SHP77 (cell line): ENCODE data around the gene KDM8.

Source experiments
- DNase-seq, 2 experiments: peaks; one replicate each; lab custom pipeline; 2025; lab: John Stamatoyannopoulos, UW

Gene KDM8

DNA sequence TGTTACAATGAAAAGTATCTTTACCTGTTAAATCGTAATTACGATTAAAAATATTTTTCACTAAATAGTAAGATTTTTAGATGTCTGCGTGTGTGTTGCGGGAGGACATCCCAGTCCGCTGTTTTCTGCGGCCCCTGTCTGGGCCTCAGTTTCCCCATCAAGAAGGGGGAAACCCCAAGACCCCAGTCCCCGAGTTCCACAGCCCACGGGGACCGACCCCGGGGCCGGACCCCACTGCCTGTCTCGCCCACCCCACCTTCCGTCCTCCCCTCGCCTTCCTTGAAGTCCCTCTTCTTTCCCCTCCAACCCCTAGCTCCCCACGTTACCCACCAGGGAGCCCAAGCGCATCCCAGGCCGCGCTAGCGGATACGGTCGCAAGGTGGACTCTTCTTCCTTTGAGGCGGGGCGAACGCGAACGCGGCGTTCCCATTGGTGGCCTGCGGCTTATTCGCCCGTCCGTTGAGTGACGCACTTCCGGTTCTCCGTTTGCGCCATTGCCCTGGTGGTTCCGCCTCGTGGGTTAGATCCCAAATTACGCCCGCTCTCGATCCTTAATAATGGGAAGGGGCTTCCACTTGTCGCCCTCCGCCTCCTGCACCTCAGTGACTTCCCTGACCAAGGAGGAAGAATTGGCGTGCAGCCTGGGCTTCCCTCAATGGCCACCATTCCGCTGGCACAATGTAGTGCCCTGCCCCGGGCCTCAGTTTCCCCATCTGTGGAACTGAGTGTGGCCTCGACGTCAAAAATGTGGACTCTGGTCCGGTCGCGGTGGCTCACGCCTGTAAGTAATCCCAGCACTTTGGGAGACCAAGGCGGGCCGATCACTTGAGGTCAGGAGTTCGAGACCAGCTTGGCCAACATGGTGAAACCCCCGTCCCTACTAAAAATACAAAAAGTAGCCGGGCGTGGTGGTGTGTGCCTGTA is 65.3 kb downstream of the KDM8 start, which contains the start of gene NSMCE1:
Gene NSMCE1 (minus strand): TSS at position 397 of the 924 bp plus-strand sequence. CDS start 11,202 bp downstream, outside the sequence.
- DNase-seq = peak; percentile 97 to 98

DNA sequence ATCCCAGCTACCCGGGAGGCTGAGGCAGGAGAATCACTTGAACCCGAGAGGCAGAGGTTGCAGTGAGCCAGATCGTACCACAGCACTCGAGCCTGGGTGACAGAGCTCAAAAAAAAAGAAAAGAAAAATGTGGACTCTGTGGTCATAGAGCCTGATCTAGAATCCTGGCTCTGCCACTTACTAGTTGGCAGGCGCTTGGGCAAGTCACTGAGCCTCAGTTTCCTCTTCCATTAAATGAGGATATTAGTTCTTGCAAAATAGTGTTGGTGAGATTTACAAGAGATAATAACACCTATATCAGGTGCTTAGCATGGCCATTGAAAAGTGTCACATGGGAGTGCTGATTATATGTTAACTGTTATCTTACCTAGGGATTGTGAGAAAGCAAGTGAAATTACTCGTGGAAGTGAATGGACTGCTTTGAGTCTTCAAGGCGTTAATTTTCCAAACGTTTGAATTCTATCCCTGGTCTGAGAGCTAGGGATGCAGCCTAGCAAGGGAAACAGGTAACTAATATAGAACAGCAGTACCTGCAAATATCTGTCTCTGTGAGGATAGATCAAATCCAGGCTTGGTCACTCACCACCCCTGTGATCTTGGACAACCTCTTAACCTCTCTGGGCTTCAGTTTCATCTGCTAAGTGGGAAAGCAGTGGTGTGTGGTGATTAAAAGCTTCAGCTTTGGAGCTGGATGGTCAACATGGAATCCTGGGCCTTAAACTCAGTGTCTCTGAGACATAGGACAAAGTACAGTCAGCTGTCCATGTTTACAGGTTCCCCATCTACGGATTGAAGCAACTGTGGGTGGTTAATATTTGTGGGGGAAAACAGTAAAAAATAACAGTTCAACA is 66.2 kb downstream of the KDM8 start:
- DNase-seq = no peak

DNA sequence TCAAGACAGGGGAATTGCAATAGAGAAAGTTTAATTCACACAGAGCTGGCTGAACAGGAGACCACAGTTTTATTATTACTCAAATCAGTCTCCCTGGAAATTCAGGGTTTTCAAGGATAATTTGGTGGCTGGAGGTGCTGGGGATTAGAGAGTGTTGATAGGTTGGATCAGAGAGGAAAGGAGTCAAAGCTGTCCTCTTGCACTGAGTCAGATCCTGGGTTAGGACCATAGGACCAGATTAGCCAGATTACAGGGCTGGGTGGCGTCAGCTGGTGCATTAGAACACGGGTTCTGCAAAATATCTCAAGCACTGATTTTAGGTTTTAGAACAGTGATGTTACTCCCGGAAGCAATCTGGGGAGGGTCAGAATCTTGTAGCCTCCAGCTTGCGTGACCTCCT is 67.0 kb downstream of the KDM8 start:
- DNase-seq = no peak
